HCT116 (cell line): ENCODE data around the gene MFSD6. TPM values are rescaled to one million over a fixed set of nuclear protein-coding genes. Genes with fewer than 3 reads are reported as not detected.

ENCODE experiments used
- ATAC-seq: fragments of 200-7000 bp; cut with Tn5 transposase; 2 replicates; pipeline ENCODE4 v1.9.1; 2020; ENCODE audit warnings: mild to moderate bottlenecking, moderate library complexity
- BruUV-seq: library from RNA; stranded (reverse); fragments of 400-500 nt; replicated peaks from 2 replicates; lab custom pipeline; 2021; lab: Mats Ljungman, UMichigan
- CTCF ChIA-PET: fragments of 300-600 bp; sonication (Branson Sonifier 250); formaldehyde crosslinking; loops from one replicate; lab custom pipeline; 2021; ENCODE audit warnings: antibody characterized with exemption; lab: Charles Lee
- POLR2A ChIA-PET: fragments of 300-600, 350-600 bp; sonication (Branson Sonifier 250); formaldehyde crosslinking; loops from one replicate; lab custom pipeline; 2021; ENCODE audit warnings: antibody characterized with exemption; lab: Charles Lee
- RAD21 ChIA-PET, 2 experiments: fragments of 300-600 bp; sonication (Branson Sonifier 250); formaldehyde crosslinking; loops; one replicate each; lab custom pipeline; 2023; ENCODE audit warnings: low total read pairs in 2 of 2; ENCODE audit not compliant: uncharacterized antibody in 2 of 2, unreplicated experiment in 2 of 2, low non-redundant PET in 1 of 2; lab: Charles Lee
- DNase-seq: peaks from one replicate; pipeline ENCODE4 v3.0.0-alpha.2; 2010; ENCODE audit warnings: low read depth, low spot score
- H2AFZ ChIP-seq: fragments of 200-600 bp; shearing (Covaris generic), sonication (generic); 2 replicates; pipeline ENCODE4 v1.6.1; 2017; ENCODE audit warnings: low read depth, mixed run types, mixed read lengths, antibody characterized with exemption, low read length; ENCODE audit not compliant: poor library complexity, severe bottlenecking
- H3K27ac ChIP-seq: 2 replicates; pipeline ENCODE4 v1.5.1; 2012; ENCODE audit warnings: low read depth, low read length
- H3K27me3 ChIP-seq: fragments of 200-600 bp; sonication (generic); 2 replicates; pipeline ENCODE4 v1.6.1; 2016; ENCODE audit warnings: mixed run types, low read length, mixed read lengths; ENCODE audit not compliant: insufficient read depth
- H3K36me3 ChIP-seq, 2 experiments: fragments of 200-500 bp in 1 of 2; fragments of 200-600 bp in 1 of 2; sonication (Bioruptor generic) in 1 of 2; sonication (generic) in 1 of 2; 2 replicates each; pipeline versions ENCODE4 v1.5.1 to v1.6.1; 2014 to 2016; ENCODE audit warnings: low read length in 2 of 2, inconsistent platforms in 1 of 2, mixed read lengths in 1 of 2, mixed run types in 1 of 2; ENCODE audit not compliant: insufficient read depth in 2 of 2, control insufficient read depth in 1 of 2
- H3K4me1 ChIP-seq, 2 experiments: fragments of 200-600 bp in 1 of 2; sonication (generic) in 1 of 2; 2 replicates each; pipeline versions ENCODE4 v1.5.1 to v1.6.1; 2012 to 2017; ENCODE audit warnings: low read length in 2 of 2, inconsistent platforms in 1 of 2, mild to moderate bottlenecking in 1 of 2, mixed read lengths in 1 of 2, mixed run types in 1 of 2, moderate library complexity in 1 of 2; ENCODE audit not compliant: insufficient read depth in 2 of 2, control insufficient read depth in 1 of 2
- H3K4me2 ChIP-seq: fragments of 200-600 bp; sonication (generic); 2 replicates; pipeline ENCODE4 v1.6.1; 2017; ENCODE audit warnings: mixed run types, low read length, mixed read lengths
- H3K4me3 ChIP-seq, 2 experiments: fragments of 200-600 bp in 1 of 2; sonication (generic) in 1 of 2; replicated peaks in 1 of 2; 2 replicates each; pipeline ENCODE4 v1.5.1; 2011 to 2016; ENCODE audit warnings: low read length in 2 of 2, control low read depth in 1 of 2, low read depth in 1 of 2, mild to moderate bottlenecking in 1 of 2, mixed read lengths in 1 of 2, mixed run types in 1 of 2
- H3K79me2 ChIP-seq: fragments of 200-600 bp; sonication (generic); 2 replicates; pipeline ENCODE4 v1.6.1; 2017; ENCODE audit warnings: mild to moderate bottlenecking, mixed run types, low read length, moderate library complexity, mixed read lengths; ENCODE audit not compliant: insufficient read depth
- H3K9ac ChIP-seq: fragments of 200-600 bp; sonication (generic); 2 replicates; pipeline ENCODE4 v1.6.1; 2016; ENCODE audit warnings: low read length, mixed read lengths
- H3K9me2 ChIP-seq: fragments of 200-600 bp; sonication (generic), shearing (Covaris generic); 2 replicates; pipeline ENCODE4 v1.6.1; 2017; ENCODE audit warnings: mixed run types, mild to moderate bottlenecking, moderate library complexity; ENCODE audit not compliant: insufficient read depth
- H3K9me3 ChIP-seq, 2 experiments: fragments of 200-500 bp in 1 of 2; fragments of 200-600 bp in 1 of 2; sonication (Bioruptor generic) in 1 of 2; sonication (generic) in 1 of 2; 2 replicates each; pipeline ENCODE4 v1.6.1; 2014 to 2017; ENCODE audit warnings: low read length in 2 of 2, mixed read lengths in 2 of 2, inconsistent platforms in 1 of 2, low read depth in 1 of 2, mild to moderate bottlenecking in 1 of 2, mixed run types in 1 of 2, moderate library complexity in 1 of 2; ENCODE audit not compliant: control insufficient read depth in 1 of 2, insufficient read depth in 1 of 2
- H4K20me1 ChIP-seq: fragments of 200-600 bp; sonication (generic), shearing (Covaris generic); 2 replicates; pipeline ENCODE4 v1.6.1; 2017; ENCODE audit warnings: mixed run types, mild to moderate bottlenecking, moderate library complexity; ENCODE audit not compliant: insufficient read depth
- CBX3 ChIP-seq: IDR thresholded peaks from 2 replicates; pipeline ENCODE4 v1.6.1; 2012; ENCODE audit warnings: low read depth
- CEBPB ChIP-seq: IDR thresholded peaks from 2 replicates; pipeline ENCODE4 v1.6.1; 2012; ENCODE audit warnings: low read depth
- ELF1 ChIP-seq: IDR thresholded peaks from 2 replicates; pipeline ENCODE4 v1.6.1; 2012; ENCODE audit warnings: low read depth, borderline replicate concordance
- EZH2 ChIP-seq: fragments of 200-600 bp; sonication (generic); IDR thresholded peaks from 2 replicates; pipeline ENCODE4 v1.6.1; 2017; ENCODE audit warnings: antibody characterized with exemption, mixed run types
- FOSL1 ChIP-seq: IDR thresholded peaks from 2 replicates; pipeline ENCODE4 v1.6.1; 2012; ENCODE audit warnings: low read depth
- JUND ChIP-seq: IDR thresholded peaks from 2 replicates; pipeline ENCODE4 v1.6.1; 2012
- MAX ChIP-seq: IDR thresholded peaks from 2 replicates; pipeline ENCODE4 v1.6.1; 2012
- POLR2A ChIP-seq: IDR thresholded peaks from 2 replicates; pipeline ENCODE4 v1.7.0; 2011; ENCODE audit warnings: borderline replicate concordance; ENCODE audit not compliant: insufficient read depth, insufficient read length; ENCODE audit errors: extremely low read depth
- POLR2AphosphoS5 ChIP-seq: IDR thresholded peaks from 2 replicates; pipeline ENCODE4 v1.6.1; 2011; ENCODE audit warnings: mild to moderate bottlenecking, low read depth, low read length, moderate library complexity
- RAD21 ChIP-seq: IDR thresholded peaks from 2 replicates; pipeline ENCODE4 v1.6.1; 2012; ENCODE audit warnings: low read depth, mild to moderate bottlenecking
- SIN3A ChIP-seq: IDR thresholded peaks from 2 replicates; pipeline ENCODE4 v1.6.1; 2012; ENCODE audit warnings: low read depth
- SRF ChIP-seq: IDR thresholded peaks from 2 replicates; pipeline ENCODE4 v1.6.1; 2012; ENCODE audit warnings: low read depth
- TCF7L2 ChIP-seq: IDR thresholded peaks from 2 replicates; pipeline ENCODE4 v1.7.0; 2011; ENCODE audit warnings: borderline replicate concordance, inconsistent platforms; ENCODE audit not compliant: insufficient read depth, insufficient read length; ENCODE audit errors: extremely low read depth
- YY1 ChIP-seq: IDR thresholded peaks from 2 replicates; pipeline ENCODE4 v1.6.1; 2011; ENCODE audit warnings: low read length, low read depth, moderate library complexity, mild to moderate bottlenecking; ENCODE audit not compliant: insufficient replicate concordance; ENCODE audit errors: extremely low read depth
- ZNF274 ChIP-seq: fragments of 200-500 bp; sonication (Bioruptor generic); IDR thresholded peaks from 2 replicates; pipeline ENCODE4 v1.6.1; 2014; ENCODE audit warnings: mild to moderate bottlenecking, low read depth, low read length, inconsistent platforms
- intact Hi-C: fragments of 100-400 bp; cut with micrococcal nuclease; formaldehyde crosslinking; loops from 2 replicates; pipeline ENCODE4 v1.10.0; 2022
- total RNA-seq: library from RNA; stranded (reverse); gene quantifications from one replicate; pipeline ENCODE4 v1.2.1, GENCODE V29; 2021; ENCODE audit not compliant: unreplicated experiment
- TF ChIP-seq, protein P1 (sequence below): IDR thresholded peaks from 2 replicates; pipeline ENCODE4 v1.6.1; 2011; ENCODE audit warnings: mild to moderate bottlenecking, low read length, moderate library complexity; ENCODE audit not compliant: insufficient replicate concordance; ENCODE audit errors: extremely low read depth
- TF ChIP-seq, protein P2 (sequence below): IDR thresholded peaks from 2 replicates; pipeline ENCODE4 v1.6.1; 2012; ENCODE audit warnings: low read depth

The MFSD6 gene
- total RNA-seq, 1 experiment from 2014 or later, result 18.6 TPM

- Histone ChIP-seq H3K9me3 (no peaks in the 10 kb centered on the region), H3K9me2 (no peaks in the 10 kb centered on the region), H3K4me1 (no peaks in the 10 kb centered on the region)
- intact Hi-C loops, result no loop called here
- POLR2A ChIA-PET, result no interaction called here
- no peak for TF ChIP-seq CEBPB
- TF ChIP-seq, all 23 proteins: peak for 0
- Histone ChIP-seq H3K4me3 (no peak overlapping the region), H3K27ac (no peak overlapping the region), H3K27me3 (no peaks in the 10 kb centered on the region), H3K9ac (no peak overlapping the region), H3K4me2 (no peak overlapping the region), H4K20me1 (no peaks in the 10 kb centered on the region), H3K79me2 (no peaks in the 10 kb centered on the region), H2AFZ (no peak overlapping the region), H3K36me3 (no peaks in the 10 kb centered on the region; a peak in 1 of 4 replicates)
- ATAC-seq (no peak), DNase-seq (no peak)
- RAD21 ChIA-PET, result no interaction called here
- BruUV-seq, result no TSS peak
- CTCF ChIA-PET, result no interaction called here
Measured at GRCh38 chr2:190513877-190514276, 105.7 kb downstream of the MFSD6 start.

DNA sequence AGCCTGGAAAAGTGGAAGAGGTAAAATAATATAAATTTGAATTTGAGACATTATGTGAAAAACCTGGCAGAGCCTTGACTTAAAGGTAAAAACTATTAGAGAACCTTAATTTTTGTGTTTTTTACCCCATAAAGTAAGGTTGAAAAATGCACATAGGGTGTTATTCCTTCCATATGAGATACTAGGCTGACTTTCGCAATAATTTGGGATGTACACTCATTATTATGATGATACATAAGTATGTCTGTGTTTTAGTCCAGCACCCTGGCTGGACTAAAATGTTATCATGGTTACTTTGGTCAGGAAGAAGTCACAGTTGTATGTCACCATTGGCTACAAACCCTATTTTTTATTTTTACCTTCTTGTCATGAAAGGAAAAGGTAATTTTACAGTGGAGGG lies 106.5 kb downstream of the MFSD6 start:
- H3K4me2 ChIP-seq, result no peak overlapping the region
- no peak overlapping the region for H3K9ac ChIP-seq
- DNase-seq (no peak), ATAC-seq (no peak)
- H3K27me3 ChIP-seq, result no peaks in the 10 kb centered on the region
- H3K9me3 ChIP-seq, result no peaks in the 10 kb centered on the region
- RAD21 ChIA-PET, result no interaction called here
- H2AFZ ChIP-seq, result no peak overlapping the region
- no peaks in the 10 kb centered on the region; a peak in 1 of 4 replicates for H3K36me3 ChIP-seq
- H3K27ac ChIP-seq, result no peak overlapping the region
- CTCF ChIA-PET, result no interaction called here
- no peak for TF ChIP-seq MAX
- TF ChIP-seq, protein P1, sequence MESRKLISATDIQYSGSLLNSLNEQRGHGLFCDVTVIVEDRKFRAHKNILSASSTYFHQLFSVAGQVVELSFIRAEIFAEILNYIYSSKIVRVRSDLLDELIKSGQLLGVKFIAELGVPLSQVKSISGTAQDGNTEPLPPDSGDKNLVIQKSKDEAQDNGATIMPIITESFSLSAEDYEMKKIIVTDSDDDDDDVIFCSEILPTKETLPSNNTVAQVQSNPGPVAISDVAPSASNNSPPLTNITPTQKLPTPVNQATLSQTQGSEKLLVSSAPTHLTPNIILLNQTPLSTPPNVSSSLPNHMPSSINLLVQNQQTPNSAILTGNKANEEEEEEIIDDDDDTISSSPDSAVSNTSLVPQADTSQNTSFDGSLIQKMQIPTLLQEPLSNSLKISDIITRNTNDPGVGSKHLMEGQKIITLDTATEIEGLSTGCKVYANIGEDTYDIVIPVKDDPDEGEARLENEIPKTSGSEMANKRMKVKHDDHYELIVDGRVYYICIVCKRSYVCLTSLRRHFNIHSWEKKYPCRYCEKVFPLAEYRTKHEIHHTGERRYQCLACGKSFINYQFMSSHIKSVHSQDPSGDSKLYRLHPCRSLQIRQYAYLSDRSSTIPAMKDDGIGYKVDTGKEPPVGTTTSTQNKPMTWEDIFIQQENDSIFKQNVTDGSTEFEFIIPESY, result no peak
- TF ChIP-seq ELF1, result no peak
- TF ChIP-seq CBX3, result no peak
- no peak for TF ChIP-seq SRF
- no peak for TF ChIP-seq YY1
- no peak for TF ChIP-seq SIN3A
- no peak for TF ChIP-seq RAD21
- TF ChIP-seq, protein P2, sequence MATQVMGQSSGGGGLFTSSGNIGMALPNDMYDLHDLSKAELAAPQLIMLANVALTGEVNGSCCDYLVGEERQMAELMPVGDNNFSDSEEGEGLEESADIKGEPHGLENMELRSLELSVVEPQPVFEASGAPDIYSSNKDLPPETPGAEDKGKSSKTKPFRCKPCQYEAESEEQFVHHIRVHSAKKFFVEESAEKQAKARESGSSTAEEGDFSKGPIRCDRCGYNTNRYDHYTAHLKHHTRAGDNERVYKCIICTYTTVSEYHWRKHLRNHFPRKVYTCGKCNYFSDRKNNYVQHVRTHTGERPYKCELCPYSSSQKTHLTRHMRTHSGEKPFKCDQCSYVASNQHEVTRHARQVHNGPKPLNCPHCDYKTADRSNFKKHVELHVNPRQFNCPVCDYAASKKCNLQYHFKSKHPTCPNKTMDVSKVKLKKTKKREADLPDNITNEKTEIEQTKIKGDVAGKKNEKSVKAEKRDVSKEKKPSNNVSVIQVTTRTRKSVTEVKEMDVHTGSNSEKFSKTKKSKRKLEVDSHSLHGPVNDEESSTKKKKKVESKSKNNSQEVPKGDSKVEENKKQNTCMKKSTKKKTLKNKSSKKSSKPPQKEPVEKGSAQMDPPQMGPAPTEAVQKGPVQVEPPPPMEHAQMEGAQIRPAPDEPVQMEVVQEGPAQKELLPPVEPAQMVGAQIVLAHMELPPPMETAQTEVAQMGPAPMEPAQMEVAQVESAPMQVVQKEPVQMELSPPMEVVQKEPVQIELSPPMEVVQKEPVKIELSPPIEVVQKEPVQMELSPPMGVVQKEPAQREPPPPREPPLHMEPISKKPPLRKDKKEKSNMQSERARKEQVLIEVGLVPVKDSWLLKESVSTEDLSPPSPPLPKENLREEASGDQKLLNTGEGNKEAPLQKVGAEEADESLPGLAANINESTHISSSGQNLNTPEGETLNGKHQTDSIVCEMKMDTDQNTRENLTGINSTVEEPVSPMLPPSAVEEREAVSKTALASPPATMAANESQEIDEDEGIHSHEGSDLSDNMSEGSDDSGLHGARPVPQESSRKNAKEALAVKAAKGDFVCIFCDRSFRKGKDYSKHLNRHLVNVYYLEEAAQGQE, result no peak
- no peak for TF ChIP-seq TCF7L2
- TF ChIP-seq CEBPB, result no peak
- TF ChIP-seq JUND, result no peak
- no peak for TF ChIP-seq FOSL1
- no peak for TF ChIP-seq ZNF274
- TF ChIP-seq EZH2, result no peak
- no peak for TF ChIP-seq POLR2A
- no peak for TF ChIP-seq POLR2AphosphoS5
- BruUV-seq, result no TSS peak
- no peaks in the 10 kb centered on the region for H3K79me2 ChIP-seq
- H3K9me2 ChIP-seq, result no peaks in the 10 kb centered on the region
- H3K4me3 ChIP-seq, result no peak overlapping the region
- no peaks in the 10 kb centered on the region for H4K20me1 ChIP-seq
- no peaks in the 10 kb centered on the region for H3K4me1 ChIP-seq
- POLR2A ChIA-PET, result no interaction called here
- intact Hi-C loops, result no loop called here
